ENCODE data around the gene SLC39A8.

Gene SLC39A8

DNA sequence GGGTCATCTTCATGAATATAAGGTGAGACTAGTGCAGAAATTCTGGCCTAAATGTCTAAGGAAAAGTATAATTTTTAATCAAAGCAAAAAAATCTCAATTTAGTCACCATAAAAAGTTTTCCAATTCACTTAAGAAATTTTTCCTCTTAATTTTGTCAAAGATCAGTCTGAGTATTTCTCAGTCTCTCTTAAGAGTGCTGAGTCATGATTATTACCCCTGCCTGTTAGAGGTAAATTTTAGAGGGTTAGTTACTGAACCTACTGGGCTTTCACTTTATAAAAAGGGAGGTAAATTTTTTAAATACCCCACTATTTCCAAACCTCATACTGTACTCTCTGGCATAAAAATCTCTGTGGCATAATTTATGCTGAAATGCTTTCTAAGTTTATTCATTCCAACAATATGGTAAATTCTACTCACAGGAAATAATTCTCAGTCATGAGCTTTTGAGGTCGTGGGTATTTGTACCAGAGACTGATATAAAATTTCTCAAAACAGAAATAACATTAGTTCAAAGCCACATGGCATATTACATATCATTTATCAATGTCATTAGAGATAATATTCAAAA, 122.4 kb downstream of the SLC39A8 start:
- Histone ChIP-seq H3K4me1 (ENCODE audit: control insufficient read depth, insufficient read depth, low read length) (no peaks in the 10 kb centered on the region; the same call in 1 of the 2 replicates), H3K9me3 (ENCODE audit: control insufficient read depth, insufficient read depth, low read depth, low read length) (no peaks in the 10 kb centered on the region), H3K27ac (ENCODE audit: extremely low read depth, low read depth, low read length) (no peak overlapping the region), H3K36me3 (ENCODE audit: control insufficient read depth in 2 of 2, insufficient read depth in 1 of 2, low read length in 2 of 2) (no peaks in the 10 kb centered on the region), H3K4me3 (ENCODE audit: low read depth, low read length) (no peak overlapping the region)
- ChIA-PET CTCF (no interaction called here), POLR2A (no interaction called here)
- TF ChIP-seq HOXD13 (CRISPR knock-in tag; IDR thresholded peaks at IDR 0.05; ENCODE audit: borderline replicate concordance) (no peak), ZNF571 (tag by site-specific recombination; IDR thresholded peaks at IDR 0.05) (no peak), ZFHX2 (tag by site-specific recombination; conservative IDR thresholded peaks at IDR 0.05) (no peak), ZNF341 (tag by site-specific recombination; IDR thresholded peaks at IDR 0.05; ENCODE audit: low read depth) (no peak), ZBTB48 (tag by site-specific recombination; IDR thresholded peaks at IDR 0.05) (no peak), ZNF121 (tag by site-specific recombination; IDR thresholded peaks at IDR 0.05) (no peak), ZNF837 (tag by site-specific recombination; IDR thresholded peaks at IDR 0.05) (no peak), KLF16 (tag by site-specific recombination; IDR thresholded peaks at IDR 0.05) (no peak)
- TF ChIP-seq, protein P1, sequence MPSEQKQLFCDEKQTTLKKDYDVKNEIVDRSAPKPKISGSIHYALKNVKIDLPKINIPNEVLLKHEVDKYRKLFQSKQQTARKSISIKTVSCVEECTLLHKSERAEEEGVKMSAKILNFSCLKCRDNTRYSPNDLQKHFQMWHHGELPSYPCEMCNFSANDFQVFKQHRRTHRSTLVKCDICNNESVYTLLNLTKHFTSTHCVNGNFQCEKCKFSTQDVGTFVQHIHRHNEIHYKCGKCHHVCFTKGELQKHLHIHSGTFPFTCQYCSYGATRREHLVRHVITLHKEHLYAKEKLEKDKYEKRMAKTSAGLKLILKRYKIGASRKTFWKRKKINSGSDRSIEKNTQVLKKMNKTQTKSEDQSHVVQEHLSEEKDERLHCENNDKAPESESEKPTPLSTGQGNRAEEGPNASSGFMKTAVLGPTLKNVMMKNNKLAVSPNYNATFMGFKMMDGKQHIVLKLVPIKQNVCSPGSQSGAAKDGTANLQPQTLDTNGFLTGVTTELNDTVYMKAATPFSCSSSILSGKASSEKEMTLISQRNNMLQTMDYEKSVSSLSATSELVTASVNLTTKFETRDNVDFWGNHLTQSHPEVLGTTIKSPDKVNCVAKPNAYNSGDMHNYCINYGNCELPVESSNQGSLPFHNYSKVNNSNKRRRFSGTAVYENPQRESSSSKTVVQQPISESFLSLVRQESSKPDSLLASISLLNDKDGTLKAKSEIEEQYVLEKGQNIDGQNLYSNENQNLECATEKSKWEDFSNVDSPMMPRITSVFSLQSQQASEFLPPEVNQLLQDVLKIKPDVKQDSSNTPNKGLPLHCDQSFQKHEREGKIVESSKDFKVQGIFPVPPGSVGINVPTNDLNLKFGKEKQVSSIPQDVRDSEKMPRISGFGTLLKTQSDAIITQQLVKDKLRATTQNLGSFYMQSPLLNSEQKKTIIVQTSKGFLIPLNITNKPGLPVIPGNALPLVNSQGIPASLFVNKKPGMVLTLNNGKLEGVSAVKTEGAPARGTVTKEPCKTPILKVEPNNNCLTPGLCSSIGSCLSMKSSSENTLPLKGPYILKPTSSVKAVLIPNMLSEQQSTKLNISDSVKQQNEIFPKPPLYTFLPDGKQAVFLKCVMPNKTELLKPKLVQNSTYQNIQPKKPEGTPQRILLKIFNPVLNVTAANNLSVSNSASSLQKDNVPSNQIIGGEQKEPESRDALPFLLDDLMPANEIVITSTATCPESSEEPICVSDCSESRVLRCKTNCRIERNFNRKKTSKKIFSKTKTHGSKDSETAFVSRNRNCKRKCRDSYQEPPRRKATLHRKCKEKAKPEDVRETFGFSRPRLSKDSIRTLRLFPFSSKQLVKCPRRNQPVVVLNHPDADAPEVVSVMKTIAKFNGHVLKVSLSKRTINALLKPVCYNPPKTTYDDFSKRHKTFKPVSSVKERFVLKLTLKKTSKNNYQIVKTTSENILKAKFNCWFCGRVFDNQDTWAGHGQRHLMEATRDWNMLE (tag by site-specific recombination; conservative IDR thresholded peaks at IDR 0.05; ENCODE audit: low read depth), result no peak

DNA sequence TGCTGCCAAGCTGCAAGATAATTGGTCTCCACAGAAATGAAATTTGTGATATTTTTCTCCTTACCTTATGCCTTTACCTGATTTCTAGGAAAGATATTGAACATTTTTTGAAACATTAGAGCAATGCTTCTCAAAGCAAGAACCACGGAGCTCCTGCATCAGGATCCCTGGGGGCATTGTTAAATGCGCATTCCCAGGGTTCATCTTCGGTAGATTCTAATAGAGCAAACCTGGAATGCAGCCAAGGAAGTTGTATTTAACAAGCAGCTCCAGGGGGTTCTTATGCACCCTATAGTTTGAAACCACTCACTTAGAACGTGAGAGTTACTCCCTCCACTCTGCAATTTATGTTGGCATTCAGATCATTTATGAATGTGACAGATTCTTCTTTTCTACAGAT, 126.2 kb downstream of the SLC39A8 start:
- H3K27ac ChIP-seq (ENCODE audit: extremely low read depth, low read depth, low read length), result no peak overlapping the region
- no peaks in the 10 kb centered on the region; the same call in 1 of the 2 replicates for H3K4me1 ChIP-seq (ENCODE audit: control insufficient read depth, insufficient read depth, low read length)
- no peaks in the 10 kb centered on the region for H3K9me3 ChIP-seq (ENCODE audit: control insufficient read depth, insufficient read depth, low read depth, low read length)
- ChIA-PET CTCF (no interaction called here), POLR2A (no interaction called here)
- H3K4me3 ChIP-seq (ENCODE audit: low read depth, low read length), result no peak overlapping the region
- H3K36me3 ChIP-seq (ENCODE audit: control insufficient read depth in 2 of 2, insufficient read depth in 1 of 2, low read length in 2 of 2), result no peaks in the 10 kb centered on the region
- TF ChIP-seq ZNF324 (tag by site-specific recombination; IDR thresholded peaks at IDR 0.05) (no peak), ZNF549 (tag by site-specific recombination; IDR thresholded peaks at IDR 0.05) (no peak), ZNF837 (tag by site-specific recombination; IDR thresholded peaks at IDR 0.05) (no peak), ZSCAN30 (tag by site-specific recombination; IDR thresholded peaks at IDR 0.05) (no peak), ZNF510 (tag by site-specific recombination; IDR thresholded peaks at IDR 0.05; ENCODE audit: insufficient replicate concordance) (no peak), ZSCAN23 (tag by site-specific recombination; IDR thresholded peaks at IDR 0.05) (no peak), SP3 (tag by site-specific recombination; IDR thresholded peaks at IDR 0.05) (no peak), TRIM28 (IDR thresholded peaks at IDR 0.05; ENCODE audit: borderline replicate concordance, low read length) (no peak), ZNF514 (tag by site-specific recombination; IDR thresholded peaks at IDR 0.05) (no peak), ZEB2 (tag by site-specific recombination; IDR thresholded peaks at IDR 0.05) (no peak), ZNF843 (tag by site-specific recombination; IDR thresholded peaks at IDR 0.05) (no peak), ZNF423 (tag by site-specific recombination; IDR thresholded peaks at IDR 0.05) (no peak), EGR2 (tag by site-specific recombination; IDR thresholded peaks at IDR 0.05; ENCODE audit: low read depth) (no peak), ZNF610 (tag by site-specific recombination; IDR thresholded peaks at IDR 0.05; ENCODE audit: borderline replicate concordance) (no peak), ZFP41 (tag by site-specific recombination; IDR thresholded peaks at IDR 0.05; ENCODE audit: borderline replicate concordance) (no peak), ZBTB1 (tag by site-specific recombination; IDR thresholded peaks at IDR 0.05) (no peak), ZNF174 (tag by site-specific recombination; IDR thresholded peaks at IDR 0.05) (no peak)
- TF ChIP-seq, protein P2, sequence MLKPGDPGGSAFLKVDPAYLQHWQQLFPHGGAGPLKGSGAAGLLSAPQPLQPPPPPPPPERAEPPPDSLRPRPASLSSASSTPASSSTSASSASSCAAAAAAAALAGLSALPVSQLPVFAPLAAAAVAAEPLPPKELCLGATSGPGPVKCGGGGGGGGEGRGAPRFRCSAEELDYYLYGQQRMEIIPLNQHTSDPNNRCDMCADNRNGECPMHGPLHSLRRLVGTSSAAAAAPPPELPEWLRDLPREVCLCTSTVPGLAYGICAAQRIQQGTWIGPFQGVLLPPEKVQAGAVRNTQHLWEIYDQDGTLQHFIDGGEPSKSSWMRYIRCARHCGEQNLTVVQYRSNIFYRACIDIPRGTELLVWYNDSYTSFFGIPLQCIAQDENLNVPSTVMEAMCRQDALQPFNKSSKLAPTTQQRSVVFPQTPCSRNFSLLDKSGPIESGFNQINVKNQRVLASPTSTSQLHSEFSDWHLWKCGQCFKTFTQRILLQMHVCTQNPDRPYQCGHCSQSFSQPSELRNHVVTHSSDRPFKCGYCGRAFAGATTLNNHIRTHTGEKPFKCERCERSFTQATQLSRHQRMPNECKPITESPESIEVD (tag by site-specific recombination; IDR thresholded peaks at IDR 0.05), result no peak
- TF ChIP-seq, protein P3, sequence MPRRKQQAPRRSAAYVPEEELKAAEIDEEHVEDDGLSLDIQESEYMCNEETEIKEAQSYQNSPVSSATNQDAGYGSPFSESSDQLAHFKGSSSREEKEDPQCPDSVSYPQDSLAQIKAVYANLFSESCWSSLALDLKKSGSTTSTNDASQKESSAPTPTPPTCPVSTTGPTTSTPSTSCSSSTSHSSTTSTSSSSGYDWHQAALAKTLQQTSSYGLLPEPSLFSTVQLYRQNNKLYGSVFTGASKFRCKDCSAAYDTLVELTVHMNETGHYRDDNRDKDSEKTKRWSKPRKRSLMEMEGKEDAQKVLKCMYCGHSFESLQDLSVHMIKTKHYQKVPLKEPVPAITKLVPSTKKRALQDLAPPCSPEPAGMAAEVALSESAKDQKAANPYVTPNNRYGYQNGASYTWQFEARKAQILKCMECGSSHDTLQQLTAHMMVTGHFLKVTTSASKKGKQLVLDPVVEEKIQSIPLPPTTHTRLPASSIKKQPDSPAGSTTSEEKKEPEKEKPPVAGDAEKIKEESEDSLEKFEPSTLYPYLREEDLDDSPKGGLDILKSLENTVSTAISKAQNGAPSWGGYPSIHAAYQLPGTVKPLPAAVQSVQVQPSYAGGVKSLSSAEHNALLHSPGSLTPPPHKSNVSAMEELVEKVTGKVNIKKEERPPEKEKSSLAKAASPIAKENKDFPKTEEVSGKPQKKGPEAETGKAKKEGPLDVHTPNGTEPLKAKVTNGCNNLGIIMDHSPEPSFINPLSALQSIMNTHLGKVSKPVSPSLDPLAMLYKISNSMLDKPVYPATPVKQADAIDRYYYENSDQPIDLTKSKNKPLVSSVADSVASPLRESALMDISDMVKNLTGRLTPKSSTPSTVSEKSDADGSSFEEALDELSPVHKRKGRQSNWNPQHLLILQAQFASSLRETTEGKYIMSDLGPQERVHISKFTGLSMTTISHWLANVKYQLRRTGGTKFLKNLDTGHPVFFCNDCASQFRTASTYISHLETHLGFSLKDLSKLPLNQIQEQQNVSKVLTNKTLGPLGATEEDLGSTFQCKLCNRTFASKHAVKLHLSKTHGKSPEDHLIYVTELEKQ (tag by site-specific recombination; IDR thresholded peaks at IDR 0.05; ENCODE audit: borderline replicate concordance), result no peak
